Activated naive CD4-positive, alpha-beta T cell treated with anti-CD3 and anti-CD28 coated beads, Interleukin-2, amount 50 U/mL, for 72 hours (primary cell): ENCODE data around the gene ETV3L. TPM values are rescaled to one million over a fixed set of nuclear protein-coding genes. Genes with fewer than 3 reads are reported as not detected.

Experiments used
- ATAC-seq, 2 donors: fragments of 150-1000 bp; cut with Tn5 transposase; 2 replicates each; pipeline ENCODE4 v1.10.0; 2021; ENCODE audit warnings: mild to moderate bottlenecking in 2 of 2, moderate library complexity in 2 of 2
- DNase-seq, 2 donors: peaks; one replicate each; pipeline ENCODE4 v3.0.0; 2021 to 2022; ENCODE audit warnings: low spot score in 2 of 2
- H3K27ac Mint-ChIP-seq, 2 donors: one replicate each; pipeline ENCODE4 v1.8.0; 2022; ENCODE audit warnings: mild to moderate bottlenecking in 2 of 2, mixed read lengths in 2 of 2
- H3K36me3 Mint-ChIP-seq, 2 donors: one replicate each; pipeline ENCODE4 v1.8.0; 2022; ENCODE audit warnings: mixed read lengths in 2 of 2
- H3K9me3 Mint-ChIP-seq, 2 donors: one replicate each; pipeline ENCODE4 v1.8.0; 2022; ENCODE audit warnings: mixed read lengths in 2 of 2
- total RNA-seq, 2 donors: library from RNA; stranded (reverse); gene quantifications; one replicate each; pipeline ENCODE4 v1.2.3, GENCODE V29; 2022

ETV3L gene
- total RNA-seq, 2 donors from 2014 or later: not detected

GRCh38 chr1:157135646-157136045 is 36.0 kb upstream of the ETV3L start:
- peaks cover 45 to 48% of the 10 kb centered on the region in 2 donors for H3K36me3 Mint-ChIP-seq
- H3K27ac Mint-ChIP-seq: peak overlapping the region in 1 of 2 donors; percentile 90
- H3K9me3 Mint-ChIP-seq: no peaks in the 10 kb centered on the region
- no peak for DNase-seq
- ATAC-seq: peak in 1 of 2 donors; percentile 4

DNA sequence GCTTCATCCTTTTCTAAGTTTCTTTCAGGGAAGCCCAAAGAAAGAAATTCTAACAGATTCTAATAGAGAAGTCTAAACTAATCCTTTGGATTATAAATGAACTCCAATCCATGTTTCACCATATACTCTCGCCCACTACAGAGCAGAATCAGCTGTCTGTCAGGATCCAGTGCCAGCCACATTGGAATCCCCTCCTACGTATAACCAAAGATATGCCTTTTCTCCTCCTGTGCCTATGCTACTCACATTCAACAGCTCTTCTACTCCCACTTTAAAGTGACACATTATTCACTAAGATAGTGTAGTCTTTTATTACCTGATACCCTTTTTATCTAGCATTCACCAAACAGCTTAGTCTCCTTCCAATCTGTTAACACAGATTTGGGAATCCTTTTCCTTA is 35.5 kb upstream of the ETV3L start:
- H3K36me3 Mint-ChIP-seq: peaks cover 45 to 48% of the 10 kb centered on the region in 2 donors
- H3K9me3 Mint-ChIP-seq: no peaks in the 10 kb centered on the region
- DNase-seq: no peak
- no peak for ATAC-seq
- H3K27ac Mint-ChIP-seq: peak overlapping the region in 1 of 2 donors; percentile 90

DNA sequence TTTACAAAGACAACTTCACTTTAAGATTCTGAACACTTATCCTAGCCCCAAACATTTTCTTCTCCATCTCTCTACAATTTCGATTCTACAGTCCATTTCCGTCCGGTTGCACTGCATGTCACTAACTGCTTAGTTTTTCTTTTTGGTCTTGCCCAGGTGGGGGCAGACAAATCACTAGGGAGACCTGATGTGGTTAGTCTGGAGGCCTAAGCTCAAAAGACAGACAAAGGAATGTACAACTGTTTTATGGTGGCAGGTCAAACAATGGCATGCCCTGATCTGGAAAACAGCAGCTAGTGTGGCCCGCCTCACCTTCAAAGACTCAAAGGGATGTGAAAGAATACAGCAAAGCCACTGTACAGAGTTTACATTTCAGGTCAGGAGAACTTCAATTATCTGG is 34.8 kb upstream of the ETV3L start:
- Mint-ChIP-seq H3K27ac (peak overlapping the region in 1 of 2 donors; percentile 43), H3K36me3 (peaks cover 45 to 48% of the 10 kb centered on the region in 2 donors), H3K9me3 (no peaks in the 10 kb centered on the region)
- ATAC-seq (no peak), DNase-seq (no peak)

GRCh38 chr1:157133426-157133825 is 33.8 kb upstream of the ETV3L start:
- H3K27ac Mint-ChIP-seq: peak overlapping the region; percentile 12 to 43
- H3K36me3 Mint-ChIP-seq: peaks cover 45 to 50% of the 10 kb centered on the region in 2 donors
- H3K9me3 Mint-ChIP-seq: no peaks in the 10 kb centered on the region
- DNase-seq: no peak
- peak; percentile 10 to 49 for ATAC-seq

DNA sequence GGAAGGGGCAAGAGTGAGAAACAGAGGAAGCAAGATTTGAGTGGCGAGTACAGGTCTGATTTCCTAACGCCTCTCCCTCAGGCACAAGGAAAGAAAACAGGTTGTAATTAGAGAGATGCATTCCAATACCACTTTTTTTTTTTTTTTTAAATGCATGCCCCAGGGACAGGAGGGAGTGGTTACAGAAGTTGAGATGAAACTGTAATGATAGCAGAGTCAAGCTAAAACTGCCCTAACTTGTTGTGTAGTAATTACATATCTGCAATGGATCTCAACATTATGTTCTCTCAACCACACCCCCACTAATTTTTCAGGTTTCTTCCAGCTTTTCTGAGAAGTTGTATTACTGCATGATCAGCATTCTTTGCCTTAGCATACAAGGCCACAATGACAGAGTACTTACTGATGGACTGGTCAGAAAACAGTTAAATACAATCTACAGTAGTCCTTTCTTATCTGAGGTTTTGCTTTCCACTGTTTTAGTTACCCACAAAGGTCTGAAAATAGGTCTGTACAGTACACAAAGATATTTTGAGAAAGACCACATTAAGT is 33.1 kb upstream of the ETV3L start:
- Mint-ChIP-seq H3K27ac (peak overlapping the region; percentile 32 to 43), H3K9me3 (no peaks in the 10 kb centered on the region), H3K36me3 (peaks cover 42 to 56% of the 10 kb centered on the region in 2 donors)
- no peak for ATAC-seq
- no peak for DNase-seq

GRCh38 chr1:157132111-157132510 is 32.5 kb upstream of the ETV3L start:
- DNase-seq (no peak), ATAC-seq (no peak)
- no peak overlapping the region for H3K27ac Mint-ChIP-seq
- H3K9me3 Mint-ChIP-seq: no peaks in the 10 kb centered on the region
- H3K36me3 Mint-ChIP-seq: peaks cover 36 to 52% of the 10 kb centered on the region in 2 donors

- H3K27ac Mint-ChIP-seq: no peak overlapping the region
- DNase-seq (no peak), ATAC-seq (no peak)
- peaks cover 31 to 52% of the 10 kb centered on the region in 2 donors for H3K36me3 Mint-ChIP-seq
- H3K9me3 Mint-ChIP-seq: no peaks in the 10 kb centered on the region
These were observed 31.7 kb upstream of the ETV3L start for GRCh38 chr1:157131281-157131680.

- no peak for DNase-seq
- peak overlapping the region in 1 of 2 donors; percentile 88 for H3K27ac Mint-ChIP-seq
- peaks cover 39 to 40% of the 10 kb centered on the region in 2 donors for H3K36me3 Mint-ChIP-seq
- no peaks in the 10 kb centered on the region for H3K9me3 Mint-ChIP-seq
- no peak for ATAC-seq
These were observed 25.2 kb upstream of the ETV3L start for GRCh38 chr1:157124855-157125254.

GRCh38 chr1:157119448-157119847 is 19.8 kb upstream of the ETV3L start:
- peaks cover 15 to 21% of the 10 kb centered on the region in 2 donors for H3K36me3 Mint-ChIP-seq
- no peak overlapping the region for H3K27ac Mint-ChIP-seq
- DNase-seq: no peak
- ATAC-seq: peak; percentile 11 to 28
- no peaks in the 10 kb centered on the region for H3K9me3 Mint-ChIP-seq

DNA sequence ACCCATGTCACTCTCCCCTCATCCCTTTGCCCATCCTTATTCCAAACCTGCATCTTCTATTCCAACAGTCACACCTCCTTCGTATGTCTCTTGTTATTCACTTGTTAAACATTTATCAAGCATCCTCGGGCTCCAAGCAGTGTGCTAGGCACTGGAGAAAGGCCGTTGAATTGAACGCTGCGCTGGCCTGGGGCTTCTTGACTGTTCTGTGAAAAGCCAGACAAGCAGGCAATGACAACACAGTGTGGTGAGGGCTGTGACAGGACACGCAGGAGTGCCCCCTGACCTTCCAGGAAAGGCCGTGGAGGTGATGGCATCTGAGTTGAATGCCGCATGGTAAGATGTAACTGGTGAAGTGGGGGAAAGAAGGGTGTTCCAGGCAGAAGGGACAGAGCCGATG is 19.4 kb upstream of the ETV3L start:
- DNase-seq (no peak), ATAC-seq (no peak)
- Mint-ChIP-seq H3K36me3 (peaks cover 11 to 16% of the 10 kb centered on the region in 2 donors), H3K9me3 (no peaks in the 10 kb centered on the region), H3K27ac (peak overlapping the region in 1 of 2 donors; percentile 5)

- peak in 1 of 2 donors; percentile 27 for ATAC-seq
- H3K9me3 Mint-ChIP-seq: no peaks in the 10 kb centered on the region
- peak in 1 of 2 donors; percentile 34 for DNase-seq
- peak overlapping the region; percentile 5 to 73 for H3K27ac Mint-ChIP-seq
- peaks cover 0 to 2% of the 10 kb centered on the region in 2 donors for H3K36me3 Mint-ChIP-seq
These were observed 18.0 kb upstream of the ETV3L start for GRCh38 chr1:157117527-157118057.

DNA sequence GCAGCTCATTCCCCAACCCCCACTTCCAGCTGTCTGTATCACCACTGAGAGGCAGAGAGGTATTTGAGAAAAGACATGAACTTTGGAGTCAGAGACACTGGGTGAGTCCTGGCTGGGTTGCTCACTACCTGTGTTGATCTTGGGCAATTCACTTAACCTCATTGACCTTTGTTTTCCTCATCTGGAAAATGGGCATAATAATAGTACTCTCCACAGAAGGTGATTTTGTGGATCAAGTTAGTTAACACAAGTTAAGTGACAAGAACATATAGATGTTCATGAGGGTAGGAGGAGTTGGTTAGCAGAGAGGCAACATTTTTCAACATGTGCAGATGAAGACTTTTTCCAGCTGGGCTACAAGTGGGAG is 17.1 kb upstream of the ETV3L start:
- H3K27ac Mint-ChIP-seq: peak overlapping the region; percentile 12 to 34

DNA sequence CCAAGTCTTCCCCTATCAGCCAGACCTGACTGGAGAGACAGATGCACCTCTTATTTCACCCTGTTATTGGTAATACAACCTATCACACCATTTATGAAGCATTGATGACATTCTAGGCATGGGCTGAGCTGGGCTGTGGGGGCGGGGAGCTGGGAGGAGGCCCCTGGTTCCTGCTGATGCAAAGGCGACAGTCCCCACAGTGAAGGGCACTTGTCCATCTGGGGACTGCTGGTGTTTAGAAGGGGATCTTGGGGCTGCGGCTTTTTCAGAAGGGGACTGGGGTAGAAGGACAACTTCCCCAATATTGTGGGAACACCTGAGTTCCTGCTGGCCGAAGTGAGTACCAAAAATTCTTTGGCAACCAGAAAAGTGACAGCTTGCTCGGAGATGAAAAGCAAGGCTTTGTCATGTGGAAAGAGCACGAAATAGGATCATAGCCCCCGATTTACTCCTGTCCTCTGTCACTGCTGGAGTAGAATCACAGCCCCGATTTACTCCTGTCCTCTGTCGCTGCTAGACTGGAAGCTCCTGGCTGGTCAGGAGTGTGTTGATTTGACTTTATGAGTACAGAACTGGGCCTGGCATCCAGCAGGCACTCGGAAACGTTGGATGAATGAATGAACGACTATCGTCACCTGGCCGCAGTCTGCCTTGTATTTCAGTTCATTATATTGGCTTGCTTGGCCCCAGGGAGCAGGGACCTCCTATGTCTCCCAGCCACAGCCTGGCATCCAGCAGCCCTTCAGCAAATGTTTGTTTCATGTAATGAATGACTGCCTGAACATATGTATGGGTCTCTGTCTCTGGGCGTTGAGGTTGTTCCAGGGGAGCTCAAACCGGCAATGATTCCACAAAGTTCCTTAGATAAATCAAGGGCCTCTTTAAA is 16.5 kb upstream of the ETV3L start:
- Mint-ChIP-seq H3K27ac (peak overlapping the region in 1 of 2 donors; percentile 12), H3K36me3 (no peaks in the 10 kb centered on the region), H3K9me3 (no peaks in the 10 kb centered on the region)
- ATAC-seq (no peak), DNase-seq (peak in 1 of 2 donors; percentile 35)

More for the DNA sequence above, 17.1 kb upstream of the ETV3L start:
- DNase-seq: no peak
- no peaks in the 10 kb centered on the region for H3K36me3 Mint-ChIP-seq
- ATAC-seq: no peak
- H3K9me3 Mint-ChIP-seq: no peaks in the 10 kb centered on the region

- DNase-seq (no peak), ATAC-seq (no peak)
- Mint-ChIP-seq H3K36me3 (no peaks in the 10 kb centered on the region), H3K9me3 (no peaks in the 10 kb centered on the region), H3K27ac (no peak overlapping the region)
These were observed 15.8 kb upstream of the ETV3L start for GRCh38 chr1:157115429-157115838.

DNA sequence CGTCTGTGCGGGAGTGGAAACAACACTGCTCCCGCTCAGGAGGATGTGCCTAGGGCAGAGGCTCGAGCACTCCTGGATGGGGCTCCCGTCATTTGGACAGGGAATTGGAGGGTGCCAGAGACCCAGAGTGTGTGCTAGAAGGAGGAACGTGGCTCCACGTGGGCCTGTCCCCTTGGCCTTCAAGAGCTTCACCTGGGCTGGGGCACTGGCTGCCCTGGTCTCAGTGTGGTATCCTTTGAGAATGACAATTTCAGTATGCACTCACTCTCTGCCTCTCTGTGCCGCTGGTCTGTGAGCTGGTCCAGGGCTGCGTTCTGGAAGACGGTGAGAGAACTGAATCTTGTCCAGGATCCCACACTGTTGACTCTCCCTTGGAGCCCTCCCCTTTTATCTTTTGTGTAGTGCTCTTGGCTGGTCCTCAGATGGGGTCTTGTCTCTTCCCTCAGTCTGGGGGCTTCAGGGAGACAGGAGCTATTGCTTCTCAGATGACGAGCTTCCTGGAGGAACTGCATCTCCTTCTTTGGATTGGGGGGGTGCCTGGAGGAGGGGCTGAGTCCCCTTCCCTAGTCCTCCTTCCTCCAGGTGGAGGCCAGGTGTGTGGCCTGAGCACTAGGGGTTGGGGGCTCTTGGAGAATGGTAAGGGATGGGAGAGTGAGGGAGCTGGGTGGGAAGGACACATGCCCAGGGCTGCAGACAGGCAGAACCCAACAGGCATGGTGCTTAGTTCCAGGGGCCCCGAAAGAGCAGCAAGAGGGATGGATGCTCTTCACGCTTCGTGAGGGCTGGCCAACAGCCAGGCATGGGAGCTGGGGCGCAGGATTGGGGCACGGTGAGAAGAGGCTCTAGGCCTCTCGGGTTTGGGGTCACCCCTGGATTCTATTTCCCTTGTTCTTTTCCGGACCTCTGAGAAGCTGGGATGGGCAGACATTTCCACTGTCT is 14.8 kb upstream of the ETV3L start:
- ATAC-seq: no peak

GRCh38 chr1:157113631-157114030 is 14.0 kb upstream of the ETV3L start:
- ATAC-seq (no peak), DNase-seq (no peak)
- no peaks in the 10 kb centered on the region for H3K36me3 Mint-ChIP-seq
- no peaks in the 10 kb centered on the region for H3K9me3 Mint-ChIP-seq
- H3K27ac Mint-ChIP-seq: peak overlapping the region in 1 of 2 donors; percentile 79

More for the DNA sequence above, 14.8 kb upstream of the ETV3L start:
- no peaks in the 10 kb centered on the region for H3K9me3 Mint-ChIP-seq
- H3K36me3 Mint-ChIP-seq: no peaks in the 10 kb centered on the region
- DNase-seq: no peak
- H3K27ac Mint-ChIP-seq: peak overlapping the region in 1 of 2 donors; percentile 24
